ENCODE measurements around the gene PKN1. TPM values are rescaled to one million over a fixed set of nuclear protein-coding genes. Genes with fewer than 3 reads are reported as not detected.

Gene PKN1
- total RNA-seq, 2 donors from 2014 or later: 103 to 141 TPM

- Histone ChIP-seq H3K36me3 (ENCODE audit: control insufficient read depth, insufficient read depth, low read length) (no peaks in the 10 kb centered on the region), H3K27me3 (ENCODE audit: control insufficient read depth, insufficient read depth, low read length, poor library complexity, severe bottlenecking) (no peaks in the 10 kb centered on the region), H3K27ac (ENCODE audit: low read depth, low read length) (no peak overlapping the region), H3K4me1 (ENCODE audit: control insufficient read depth, insufficient read depth, low read length) (no peaks in the 10 kb centered on the region), H3K4me3 (ENCODE audit: low read length) (no peak overlapping the region), H3K9me3 (ENCODE audit: control insufficient read depth, low read length) (no peaks in the 10 kb centered on the region), H3K9ac (ENCODE audit: extremely low read depth, low read length, poor library complexity, severe bottlenecking) (no peak overlapping the region)
- Mint-ChIP-seq H3K27ac (no peak overlapping the region), H3K36me3 (ENCODE audit: low read depth) (no peaks in the 10 kb centered on the region), H3K4me3 (no peak overlapping the region), H3K4me1 (peaks cover 2% of the 10 kb centered on the region), H3K27me3 (ENCODE audit: insufficient read depth) (peaks cover 25% of the 10 kb centered on the region), H3K9me3 (no peaks in the 10 kb centered on the region)
- 84% methylated on average over 2 of the region's 2 CpGs; no CpG with 5 or more reads in 1 of the 2 experiments for WGBS, 2 experiments (ENCODE audit: insufficient coverage in 1 of 2, insufficient read length in 1 of 2)
- DNase-seq: no peak
- TF ChIP-seq, protein P1, sequence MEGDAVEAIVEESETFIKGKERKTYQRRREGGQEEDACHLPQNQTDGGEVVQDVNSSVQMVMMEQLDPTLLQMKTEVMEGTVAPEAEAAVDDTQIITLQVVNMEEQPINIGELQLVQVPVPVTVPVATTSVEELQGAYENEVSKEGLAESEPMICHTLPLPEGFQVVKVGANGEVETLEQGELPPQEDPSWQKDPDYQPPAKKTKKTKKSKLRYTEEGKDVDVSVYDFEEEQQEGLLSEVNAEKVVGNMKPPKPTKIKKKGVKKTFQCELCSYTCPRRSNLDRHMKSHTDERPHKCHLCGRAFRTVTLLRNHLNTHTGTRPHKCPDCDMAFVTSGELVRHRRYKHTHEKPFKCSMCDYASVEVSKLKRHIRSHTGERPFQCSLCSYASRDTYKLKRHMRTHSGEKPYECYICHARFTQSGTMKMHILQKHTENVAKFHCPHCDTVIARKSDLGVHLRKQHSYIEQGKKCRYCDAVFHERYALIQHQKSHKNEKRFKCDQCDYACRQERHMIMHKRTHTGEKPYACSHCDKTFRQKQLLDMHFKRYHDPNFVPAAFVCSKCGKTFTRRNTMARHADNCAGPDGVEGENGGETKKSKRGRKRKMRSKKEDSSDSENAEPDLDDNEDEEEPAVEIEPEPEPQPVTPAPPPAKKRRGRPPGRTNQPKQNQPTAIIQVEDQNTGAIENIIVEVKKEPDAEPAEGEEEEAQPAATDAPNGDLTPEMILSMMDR (conservative IDR thresholded peaks at IDR 0.05): no peak
These were observed 5.6 kb upstream of the PKN1 start for GRCh38 chr19:14427461-14427860.

GRCh38 chr19:14428882-14429416 is 4.2 kb upstream of the PKN1 start:
- no peaks in the 10 kb centered on the region for H3K27me3 ChIP-seq (ENCODE audit: control insufficient read depth, insufficient read depth, low read length, poor library complexity, severe bottlenecking)
- no peaks in the 10 kb centered on the region for H3K4me1 ChIP-seq (ENCODE audit: control insufficient read depth, insufficient read depth, low read length)
- Mint-ChIP-seq H3K4me1 (peaks cover 2% of the 10 kb centered on the region), H3K4me3 (no peak overlapping the region), H3K36me3 (ENCODE audit: low read depth) (no peaks in the 10 kb centered on the region), H3K9me3 (no peaks in the 10 kb centered on the region), H3K27ac (no peak overlapping the region), H3K27me3 (ENCODE audit: insufficient read depth) (peaks cover 25% of the 10 kb centered on the region)
- WGBS, 2 experiments (ENCODE audit: insufficient coverage in 1 of 2, insufficient read length in 1 of 2): 84 to 93% methylated on average over 4 of the region's 4 CpGs
- H3K36me3 ChIP-seq (ENCODE audit: control insufficient read depth, insufficient read depth, low read length): no peaks in the 10 kb centered on the region
- no peaks in the 10 kb centered on the region for H3K9me3 ChIP-seq (ENCODE audit: control insufficient read depth, low read length)
- H3K27ac ChIP-seq (ENCODE audit: low read depth, low read length): no peak overlapping the region
- DNase-seq: no peak
- TF ChIP-seq, protein P1 (conservative IDR thresholded peaks at IDR 0.05): no peak
- H3K9ac ChIP-seq (ENCODE audit: extremely low read depth, low read length, poor library complexity, severe bottlenecking): no peak overlapping the region
- H3K4me3 ChIP-seq (ENCODE audit: low read length): no peak overlapping the region

DNA sequence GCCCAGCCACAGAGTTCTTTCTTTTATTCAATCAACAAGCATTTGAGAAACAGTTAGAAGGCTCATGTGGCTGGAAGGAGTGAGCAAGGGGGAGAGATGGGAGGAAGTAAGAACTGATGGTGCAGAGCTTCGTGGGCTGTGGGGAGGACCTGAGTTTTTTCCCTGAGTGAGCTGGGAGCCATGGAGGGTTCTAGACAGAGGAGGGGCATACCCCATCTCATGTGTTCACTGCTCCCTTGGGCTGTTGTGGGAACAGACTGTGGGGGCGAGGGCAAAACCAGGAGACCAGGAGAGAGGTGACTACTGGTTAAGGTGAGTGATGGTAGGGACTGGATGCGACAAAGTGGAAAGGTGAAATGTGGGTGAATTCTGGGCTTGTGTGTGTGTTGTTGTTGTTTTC is 2.4 kb upstream of the PKN1 start:
- TF ChIP-seq, protein P1 (conservative IDR thresholded peaks at IDR 0.05): no peak
- no peak overlapping the region for H3K27ac Mint-ChIP-seq
- H3K27me3 ChIP-seq (ENCODE audit: control insufficient read depth, insufficient read depth, low read length, poor library complexity, severe bottlenecking): no peaks in the 10 kb centered on the region
- no peaks in the 10 kb centered on the region for H3K9me3 ChIP-seq (ENCODE audit: control insufficient read depth, low read length)
- no peaks in the 10 kb centered on the region for H3K9me3 Mint-ChIP-seq
- H3K36me3 Mint-ChIP-seq (ENCODE audit: low read depth): no peaks in the 10 kb centered on the region
- H3K27ac ChIP-seq (ENCODE audit: low read depth, low read length): no peak overlapping the region
- H3K27me3 Mint-ChIP-seq (ENCODE audit: insufficient read depth): peaks cover 25% of the 10 kb centered on the region
- whole genome bisulfite sequencing, 2 experiments (ENCODE audit: insufficient coverage in 1 of 2, insufficient read length in 1 of 2): 81 to 100% methylated on average over 1 to 3 of the region's 3 CpGs
- no peaks in the 10 kb centered on the region for H3K36me3 ChIP-seq (ENCODE audit: control insufficient read depth, insufficient read depth, low read length)
- no peak overlapping the region for H3K9ac ChIP-seq (ENCODE audit: extremely low read depth, low read length, poor library complexity, severe bottlenecking)
- peaks cover 6% of the 10 kb centered on the region for H3K4me1 Mint-ChIP-seq
- H3K4me3 Mint-ChIP-seq: no peak overlapping the region
- H3K4me1 ChIP-seq (ENCODE audit: control insufficient read depth, insufficient read depth, low read length): no peaks in the 10 kb centered on the region
- DNase-seq: no peak
- no peak overlapping the region for H3K4me3 ChIP-seq (ENCODE audit: low read length)
